HG02943 (cell line): ENCODE results near the gene HMGB3.
A peak's percentile ranks its signal among the peaks of the same experiment; 100 is the strongest.
"Not testable (repeated sequence)": the region's sequence is repeated elsewhere in the genome, so short reads cannot be mapped to it uniquely, and the experiment has no call there.

ENCODE experiments used
- ATAC-seq: cut with Tn5 transposase; IDR thresholded peaks from one replicate; pipeline ENCODE4 v1.9.1; 2021; ENCODE audit warnings: mild to moderate bottlenecking, low read depth, moderate library complexity; ENCODE audit not compliant: unreplicated experiment

The HMGB3 gene

DNA sequence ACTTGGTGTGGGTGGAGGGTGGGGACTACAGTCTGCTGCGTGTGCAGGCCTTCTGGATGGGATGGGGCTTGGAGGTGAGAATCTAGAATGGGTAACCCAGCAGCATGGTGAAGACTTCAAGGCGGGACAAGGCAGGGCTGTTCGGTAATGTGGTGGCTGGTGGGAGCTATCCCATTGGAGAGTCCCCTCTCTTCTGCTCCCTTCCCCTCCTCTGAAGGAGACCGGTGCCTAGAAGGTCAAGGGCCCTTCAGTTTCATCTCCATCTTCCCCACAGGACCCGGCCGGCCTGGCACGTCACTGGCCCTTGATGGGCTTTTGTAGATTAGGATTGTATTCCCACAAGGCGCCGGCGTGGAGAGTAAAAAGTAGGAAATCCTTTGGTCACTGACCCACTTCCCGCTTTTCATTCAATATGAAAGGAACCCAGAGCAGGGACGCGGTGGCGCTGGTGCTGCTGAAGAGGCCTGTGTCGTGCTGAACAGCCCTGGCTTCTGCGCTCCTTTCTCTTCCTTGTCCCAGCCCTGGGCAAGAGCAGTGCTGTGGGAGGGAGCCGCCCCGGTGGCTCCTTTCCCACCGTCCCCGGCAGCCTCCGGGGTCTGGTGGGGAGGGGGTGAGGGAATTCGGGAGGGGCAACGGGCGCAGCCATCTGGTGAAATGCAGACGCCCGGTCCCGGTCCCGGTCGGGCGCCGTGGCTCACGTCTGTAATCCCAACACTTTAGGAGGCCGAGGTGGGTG, 7.3 kb upstream of the HMGB3 start:
- no peak for ATAC-seq

DNA sequence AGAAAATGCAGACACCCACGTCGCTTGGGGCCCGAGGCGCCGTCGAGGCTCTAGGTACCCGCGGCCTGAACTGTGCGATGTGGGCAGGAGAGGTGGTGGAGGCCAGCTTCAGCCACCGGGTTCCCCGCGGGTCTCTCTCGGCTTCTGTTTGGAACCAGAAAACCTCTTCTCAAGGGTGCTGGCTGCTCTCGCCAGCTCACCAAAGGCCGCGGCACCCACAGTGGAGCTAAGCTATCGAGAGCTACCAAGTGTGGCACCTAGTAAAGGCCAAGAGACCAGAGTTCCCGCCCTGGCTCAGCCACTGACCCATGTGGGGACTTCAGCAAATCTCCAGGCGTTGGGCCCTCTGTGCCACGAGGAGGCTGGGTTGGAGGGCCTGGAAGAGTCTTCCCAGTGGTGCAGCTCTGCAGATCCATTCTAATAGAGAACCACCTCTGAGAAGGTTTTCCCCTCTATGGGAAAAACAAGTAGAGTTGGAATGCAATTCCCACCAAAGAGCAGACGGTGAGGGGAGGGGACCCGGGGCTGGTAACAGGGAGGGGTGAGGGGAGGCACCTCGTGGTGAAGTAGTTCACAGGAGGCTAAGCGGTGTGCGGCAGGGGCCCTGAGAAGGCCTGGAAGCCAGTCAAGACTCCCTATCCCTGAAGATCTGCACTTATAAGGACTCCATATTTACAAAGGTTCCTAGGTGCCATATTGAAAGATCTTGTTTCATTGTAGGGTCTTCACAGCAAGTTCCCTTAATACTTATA, 5.5 kb upstream of the HMGB3 start:
- ATAC-seq: no peak

DNA sequence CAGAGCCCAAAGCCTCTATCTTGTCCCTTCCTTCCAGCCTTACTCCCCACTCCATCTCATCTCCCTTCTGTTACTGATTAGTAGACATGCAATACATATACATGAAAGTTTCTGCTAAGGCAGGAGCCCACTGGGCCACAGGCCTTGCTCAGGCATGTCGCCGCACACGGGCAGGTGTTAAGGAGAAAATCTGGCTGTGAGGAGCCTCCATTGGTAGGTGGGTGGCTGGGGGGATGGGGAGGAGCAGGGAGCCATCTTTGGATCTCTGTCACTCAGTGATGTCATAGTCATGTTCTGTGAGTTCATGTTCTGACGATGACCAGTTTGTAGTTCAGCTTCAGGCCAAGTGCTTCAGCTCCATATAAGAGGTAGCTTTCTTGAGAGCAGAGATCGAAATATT, 2.9 kb upstream of the HMGB3 start:
- ATAC-seq: no peak

DNA sequence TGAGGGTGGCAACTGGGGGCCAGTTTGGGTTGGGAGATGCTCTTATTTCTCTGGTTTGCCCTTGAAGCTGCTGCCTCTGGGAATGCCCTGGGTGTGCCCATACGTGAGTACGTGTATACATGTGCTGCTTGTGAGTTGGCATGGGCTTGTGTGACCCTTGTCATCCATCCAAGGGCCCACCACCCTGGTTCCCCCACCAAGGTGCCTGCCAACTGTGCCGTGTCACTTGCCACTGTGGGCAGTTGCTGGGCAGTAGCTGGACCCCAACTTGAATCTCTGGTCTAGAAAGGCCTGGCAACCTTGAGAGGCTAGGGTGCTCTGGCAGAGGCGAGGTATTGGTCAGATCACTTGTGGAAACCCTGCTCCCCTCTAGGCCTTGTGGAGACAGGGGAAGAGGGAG, 2.4 kb upstream of the HMGB3 start:
- no peak for ATAC-seq

DNA sequence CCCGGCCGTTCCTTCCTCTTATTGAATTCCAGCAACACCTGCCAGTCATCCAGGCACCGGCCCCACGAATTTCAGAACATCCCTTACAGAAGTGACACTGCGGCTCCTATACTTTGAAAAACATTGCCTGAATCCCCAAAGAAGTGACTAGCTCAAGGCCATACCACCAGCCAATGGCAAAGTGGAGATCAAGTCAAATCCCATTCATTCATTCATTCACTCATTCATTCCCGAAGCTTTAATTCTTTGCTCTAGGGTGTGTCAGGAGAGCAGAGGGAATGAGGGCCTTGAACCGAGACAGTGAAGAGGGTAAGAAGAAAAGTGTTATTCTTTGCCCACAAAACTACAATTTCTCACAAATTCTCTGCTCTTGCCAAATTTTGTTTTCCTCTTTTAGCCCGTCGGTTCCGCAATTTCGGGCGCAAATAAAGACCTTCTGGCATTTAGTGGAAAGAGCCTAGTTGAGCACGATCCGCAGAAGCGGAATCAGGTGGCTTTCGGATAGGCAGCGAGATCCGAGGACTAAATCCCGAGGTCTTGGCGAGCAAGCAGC, 824 bp upstream of the HMGB3 start:
- ATAC-seq: no peak

DNA sequence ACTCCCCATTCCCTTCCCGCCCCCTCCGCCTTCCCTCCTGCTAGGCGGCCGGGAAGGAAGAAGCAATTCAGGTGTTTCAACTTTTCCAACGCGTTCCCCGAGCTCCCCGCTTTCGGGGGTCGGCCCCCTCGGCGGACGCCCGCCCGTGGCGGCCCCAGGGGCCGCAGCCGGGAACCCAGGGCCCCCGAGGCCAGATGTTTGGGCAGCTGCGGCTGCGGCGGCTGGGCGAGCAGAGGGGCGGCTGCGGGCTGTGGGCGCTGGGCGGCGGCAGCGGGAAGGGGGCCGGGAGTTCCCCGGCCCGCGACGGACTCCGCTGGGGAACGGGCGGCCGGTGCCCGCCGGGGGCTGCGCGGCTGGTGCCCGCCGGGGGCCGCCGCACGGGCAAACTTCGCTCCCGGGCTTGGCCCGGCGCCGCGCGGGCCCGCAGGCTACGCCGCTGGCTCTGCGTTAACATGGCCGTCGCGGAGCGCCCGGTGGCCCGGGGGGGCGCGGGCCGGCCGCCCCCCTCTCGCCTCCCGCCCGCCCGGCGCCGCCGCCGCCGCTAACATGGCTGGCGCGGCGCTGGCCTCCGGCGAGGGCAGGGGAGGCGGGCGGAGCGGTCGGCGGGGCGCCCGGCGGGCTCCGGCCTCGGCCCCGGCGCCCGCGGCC, 510 bp downstream of the HMGB3 start:
- ATAC-seq: peak; percentile 7

DNA sequence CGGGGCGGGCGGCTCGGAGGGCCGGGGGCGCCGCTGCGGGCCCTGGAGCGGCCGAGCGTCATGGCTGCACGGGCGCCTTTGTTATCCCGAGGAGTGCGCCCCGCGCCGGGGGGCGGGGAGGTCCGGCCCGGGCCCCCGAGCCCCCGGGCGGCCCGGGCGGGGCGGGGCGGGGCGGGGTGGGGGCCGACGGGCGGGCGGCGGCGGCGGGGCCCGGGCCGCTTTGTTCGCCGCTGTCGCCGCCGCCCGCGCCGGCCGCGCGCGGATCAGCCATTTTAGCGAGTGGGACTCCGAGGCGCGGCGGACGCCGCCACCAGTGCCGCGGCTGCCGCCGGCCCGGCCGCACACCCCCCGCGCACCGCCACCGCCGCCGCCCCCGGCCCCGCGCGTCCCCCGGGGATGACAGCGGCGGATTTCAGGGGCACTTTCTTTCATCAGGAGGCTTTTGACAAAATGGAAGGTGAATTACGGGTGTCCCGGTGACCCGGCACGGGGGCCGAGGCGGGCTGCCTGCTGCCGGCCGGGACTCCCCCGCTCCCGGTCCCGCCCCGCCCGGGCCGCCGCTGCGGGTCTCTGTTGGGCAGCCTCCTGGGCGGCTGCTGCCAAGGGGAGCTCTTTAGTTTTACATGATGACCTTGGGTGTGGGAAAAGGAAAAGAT, 1.2 kb downstream of the HMGB3 start:
- no peak for ATAC-seq

DNA sequence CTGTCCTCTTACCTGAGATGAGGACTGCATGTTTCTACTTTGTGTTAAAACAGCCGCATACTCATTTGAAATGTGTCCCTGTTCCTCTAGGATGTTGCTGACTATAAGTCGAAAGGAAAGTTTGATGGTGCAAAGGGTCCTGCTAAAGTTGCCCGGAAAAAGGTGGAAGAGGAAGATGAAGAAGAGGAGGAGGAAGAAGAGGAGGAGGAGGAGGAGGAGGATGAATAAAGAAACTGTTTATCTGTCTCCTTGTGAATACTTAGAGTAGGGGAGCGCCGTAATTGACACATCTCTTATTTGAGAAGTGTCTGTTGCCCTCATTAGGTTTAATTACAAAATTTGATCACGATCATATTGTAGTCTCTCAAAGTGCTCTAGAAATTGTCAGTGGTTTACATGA, 4.6 kb downstream of the HMGB3 start:
- not testable (repeated sequence) for ATAC-seq

DNA sequence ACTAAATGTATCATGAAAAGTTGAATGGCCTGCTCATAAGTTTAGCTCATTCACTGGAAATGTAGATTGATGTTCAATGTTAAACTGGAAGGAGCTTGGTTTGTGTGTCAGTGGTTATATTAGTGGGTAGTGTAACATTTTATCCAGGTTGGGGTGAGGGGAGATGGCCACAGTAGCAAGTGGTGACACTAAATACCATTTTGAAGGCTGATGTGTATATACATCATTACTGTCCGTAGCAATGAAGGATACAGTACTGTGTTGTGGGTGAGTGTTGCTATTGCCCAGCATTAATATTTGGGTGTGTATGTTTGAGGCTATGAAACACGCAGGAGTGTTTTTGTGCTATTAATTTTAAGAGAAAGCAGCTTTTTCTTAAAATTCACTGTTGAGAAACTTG, 6.3 kb downstream of the HMGB3 start:
- no peak for ATAC-seq

DNA sequence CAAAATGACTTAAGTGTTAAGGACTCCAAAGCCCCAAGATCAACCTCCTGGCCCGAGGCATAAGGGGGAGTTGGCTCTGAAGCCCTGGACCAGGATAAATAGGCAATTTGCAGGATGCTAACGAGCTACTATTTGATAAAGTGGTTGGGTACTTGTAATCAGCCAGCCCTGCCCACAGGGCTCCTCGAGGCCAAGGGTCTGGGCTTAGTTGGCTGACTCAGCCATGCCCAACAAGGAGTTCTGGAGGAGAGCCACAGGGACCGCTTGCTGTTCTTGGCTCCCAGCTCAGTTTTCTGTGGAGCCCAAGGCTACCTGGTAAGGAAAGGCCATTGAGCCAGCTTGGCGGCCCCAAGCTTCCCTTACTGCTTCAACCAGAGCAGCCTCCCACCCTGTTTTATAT, 7.8 kb downstream of the HMGB3 start:
- ATAC-seq: no peak

DNA sequence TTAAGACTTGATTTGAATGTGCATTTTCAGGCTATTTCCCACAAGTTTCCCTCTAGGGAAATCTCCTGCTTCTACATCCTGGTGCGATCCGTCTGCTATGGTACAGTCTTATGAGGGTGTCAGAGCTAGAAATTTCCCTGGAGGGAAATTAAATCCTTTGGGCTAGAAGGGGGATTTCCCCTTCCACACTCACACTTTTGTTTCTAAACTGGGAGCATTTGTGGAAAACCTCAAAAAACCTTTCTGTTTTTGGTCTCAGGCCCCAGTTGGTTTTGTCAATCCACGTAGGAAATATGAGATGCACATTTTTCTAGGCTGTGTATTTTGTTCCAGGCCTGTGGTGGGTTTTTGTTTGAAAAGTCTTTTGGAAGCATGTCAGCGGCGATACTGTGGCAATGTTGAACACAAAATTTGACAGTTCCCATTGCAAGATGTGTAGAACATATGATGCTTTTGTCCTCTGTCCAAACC, 17.8 kb downstream of the HMGB3 start:
- ATAC-seq: no peak

GRCh38 chrX:151004085-151004484, 20.9 kb downstream of the HMGB3 start:
- ATAC-seq: no peak

DNA sequence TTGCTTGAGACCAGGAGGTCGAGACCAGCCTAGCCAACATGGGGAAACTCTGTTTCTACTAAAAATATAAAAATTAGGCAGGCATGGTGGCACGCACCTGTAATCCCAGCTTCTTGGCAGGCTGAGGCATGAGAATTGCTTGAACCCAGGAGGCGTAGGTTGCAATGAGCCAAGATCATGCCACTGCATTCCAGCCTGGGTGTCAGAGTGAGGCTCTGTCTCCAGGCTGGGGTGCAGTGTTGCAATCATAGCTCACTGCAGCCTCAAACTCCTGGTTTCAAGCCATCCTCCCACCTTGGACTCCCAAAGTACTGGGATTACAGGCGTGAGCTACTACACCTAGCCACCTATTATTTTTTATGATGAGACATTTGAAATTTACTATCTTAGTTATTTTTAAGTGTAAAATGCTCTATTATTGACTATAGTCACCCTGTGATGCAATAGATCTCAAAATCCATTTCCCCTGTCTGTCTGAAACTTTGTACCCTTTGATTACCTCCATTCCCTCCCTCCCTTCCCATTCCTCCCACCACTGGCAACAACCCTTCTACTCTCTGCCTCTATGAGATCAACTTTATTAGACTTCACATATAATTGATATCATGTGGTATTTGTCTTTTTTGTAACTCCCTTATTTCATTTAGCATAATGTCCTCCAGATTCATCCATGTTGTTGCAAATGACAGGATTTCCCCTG, 23.4 kb downstream of the HMGB3 start:
- ATAC-seq: no peak

DNA sequence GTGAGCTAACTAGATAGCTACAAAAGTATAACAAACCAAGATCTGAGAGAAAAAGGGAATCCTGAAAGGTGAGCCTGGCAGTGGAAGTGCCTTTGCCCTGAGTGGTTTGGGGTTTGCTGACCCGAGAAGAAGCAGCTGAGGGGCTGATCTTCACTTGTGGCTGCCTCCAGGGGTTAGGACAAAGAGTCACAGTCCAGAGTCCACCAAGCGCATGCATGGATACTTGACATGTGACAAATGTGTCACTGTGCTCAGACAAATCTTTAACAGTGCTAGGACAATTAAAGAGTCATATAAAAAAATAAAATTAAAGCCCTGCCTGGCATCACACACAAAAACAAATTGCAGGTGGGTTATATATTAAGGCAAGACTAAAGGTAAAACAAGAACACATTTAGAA, 26.4 kb downstream of the HMGB3 start:
- ATAC-seq: no peak

DNA sequence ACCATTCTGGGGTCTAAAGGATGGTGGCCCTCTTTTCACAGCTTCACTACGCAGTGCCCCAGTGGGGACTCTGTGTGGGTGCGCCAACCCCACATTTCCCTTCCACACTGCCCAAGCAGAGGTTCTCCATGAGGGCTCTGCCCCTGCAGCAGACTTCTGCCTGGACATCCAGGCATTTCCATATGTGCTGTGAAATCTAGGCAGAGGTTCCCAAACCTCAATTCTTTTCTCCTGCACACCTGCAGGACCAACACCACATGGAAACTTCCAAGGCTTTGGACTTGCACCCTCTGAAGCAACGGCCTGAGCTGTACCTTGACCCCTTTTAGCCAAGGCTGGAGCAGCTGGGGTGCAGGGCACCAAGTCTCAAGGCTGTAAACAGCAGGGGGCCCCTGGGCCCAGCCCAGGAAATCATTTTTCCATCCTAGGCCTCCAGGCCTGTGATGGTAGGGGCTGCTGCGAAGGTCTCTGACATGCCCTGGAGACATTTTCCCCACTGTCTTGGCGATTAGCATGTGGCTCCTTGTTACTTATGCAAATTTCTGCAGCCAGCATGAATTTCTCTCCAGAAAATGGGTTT, 30.1 kb downstream of the HMGB3 start:
- ATAC-seq: no peak

GRCh38 chrX:151015684-151016083, 32.5 kb downstream of the HMGB3 start:
- no peak for ATAC-seq

- no peak for ATAC-seq
These were observed 36.7 kb downstream of the HMGB3 start for GRCh38 chrX:151019856-151020255.

DNA sequence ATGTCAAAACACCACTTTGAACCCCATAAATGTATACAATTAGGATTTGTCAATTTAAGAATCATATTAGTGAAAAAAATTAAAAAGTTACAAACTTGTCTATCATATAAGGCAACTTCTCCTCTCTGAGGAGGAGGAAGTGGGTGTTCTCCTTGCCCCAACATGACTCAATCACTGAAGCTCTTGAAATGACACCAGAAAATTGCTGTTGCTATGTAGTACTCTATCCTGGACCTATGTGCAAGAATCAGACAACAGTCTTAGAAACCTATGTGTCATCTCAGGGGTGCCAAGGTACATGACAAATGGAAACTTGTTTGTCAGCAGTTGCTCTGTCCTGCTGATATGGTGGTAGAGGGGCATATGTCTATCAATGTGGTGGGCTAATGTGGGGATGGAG, 47.7 kb downstream of the HMGB3 start:
- ATAC-seq: no peak

DNA sequence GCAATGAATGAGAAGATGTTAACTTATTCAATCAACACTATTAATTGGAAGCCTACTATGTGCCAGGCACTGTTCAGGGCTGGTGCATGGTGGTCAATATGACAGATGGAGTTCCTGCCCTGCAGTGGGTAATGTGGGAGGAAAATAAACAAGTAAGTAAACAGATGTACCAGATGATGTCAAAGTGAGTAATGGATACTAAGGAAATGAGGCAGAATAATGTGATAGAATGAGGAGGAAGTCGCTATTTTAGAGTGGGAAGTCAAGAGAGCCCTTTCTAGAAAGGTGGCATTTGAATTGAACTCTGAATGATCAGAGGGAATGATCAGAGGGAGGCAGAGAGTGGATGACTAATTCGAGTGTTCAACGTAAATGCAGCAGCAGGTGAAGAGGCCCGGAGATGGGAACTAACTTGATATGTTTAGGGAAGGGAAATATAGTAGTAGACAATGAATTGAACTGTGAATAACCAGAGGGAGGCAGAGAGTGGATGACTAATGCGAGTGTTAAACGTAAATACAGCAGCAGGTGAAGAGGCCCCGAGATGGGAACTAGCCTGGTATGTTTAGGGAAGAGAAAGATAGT, 48.3 kb downstream of the HMGB3 start:
- ATAC-seq: no peak
